IMR-90 (cell line): Measurements from ENCODE around the gene MLX.
"Not testable (repeated sequence)": the region's sequence is repeated elsewhere in the genome, so short reads cannot be mapped to it uniquely, and the experiment has no call there.

ENCODE experiments used
- CHD1 ChIP-seq: IDR thresholded peaks from 2 replicates; pipeline ENCODE4 v1.6.1; 2012; ENCODE audit warnings: low read depth, low read length, improper control_type of control experiment
- MAZ ChIP-seq: IDR thresholded peaks from 2 replicates; pipeline ENCODE4 v1.6.1; 2012; ENCODE audit warnings: low read depth, mild to moderate bottlenecking, low read length, improper control_type of control experiment, moderate library complexity, borderline replicate concordance
- MXI1 ChIP-seq: IDR thresholded peaks from 2 replicates; pipeline ENCODE4 v1.6.1; 2012; ENCODE audit warnings: low read depth, mild to moderate bottlenecking, low read length, moderate library complexity, borderline replicate concordance
- POLR2A ChIP-seq: IDR thresholded peaks from 2 replicates; pipeline ENCODE4 v1.6.1; 2012; ENCODE audit warnings: mild to moderate bottlenecking, low read depth, low read length
- SMC3 ChIP-seq: fragments of 150-350 bp; IDR thresholded peaks from 2 replicates; pipeline ENCODE4 v1.6.1; 2016; ENCODE audit warnings: low read depth, mild to moderate bottlenecking, antibody characterized with exemption, low read length, moderate library complexity
- TF ChIP-seq, protein P1 (sequence below): conservative IDR thresholded peaks from 2 replicates; pipeline ENCODE4 v1.5.1; 2012; ENCODE audit warnings: mild to moderate bottlenecking, low read depth, low read length, improper control_type of control experiment

- not testable (repeated sequence) for TF ChIP-seq SMC3, MXI1, MAZ, CHD1, POLR2A
- TF ChIP-seq, protein P1, sequence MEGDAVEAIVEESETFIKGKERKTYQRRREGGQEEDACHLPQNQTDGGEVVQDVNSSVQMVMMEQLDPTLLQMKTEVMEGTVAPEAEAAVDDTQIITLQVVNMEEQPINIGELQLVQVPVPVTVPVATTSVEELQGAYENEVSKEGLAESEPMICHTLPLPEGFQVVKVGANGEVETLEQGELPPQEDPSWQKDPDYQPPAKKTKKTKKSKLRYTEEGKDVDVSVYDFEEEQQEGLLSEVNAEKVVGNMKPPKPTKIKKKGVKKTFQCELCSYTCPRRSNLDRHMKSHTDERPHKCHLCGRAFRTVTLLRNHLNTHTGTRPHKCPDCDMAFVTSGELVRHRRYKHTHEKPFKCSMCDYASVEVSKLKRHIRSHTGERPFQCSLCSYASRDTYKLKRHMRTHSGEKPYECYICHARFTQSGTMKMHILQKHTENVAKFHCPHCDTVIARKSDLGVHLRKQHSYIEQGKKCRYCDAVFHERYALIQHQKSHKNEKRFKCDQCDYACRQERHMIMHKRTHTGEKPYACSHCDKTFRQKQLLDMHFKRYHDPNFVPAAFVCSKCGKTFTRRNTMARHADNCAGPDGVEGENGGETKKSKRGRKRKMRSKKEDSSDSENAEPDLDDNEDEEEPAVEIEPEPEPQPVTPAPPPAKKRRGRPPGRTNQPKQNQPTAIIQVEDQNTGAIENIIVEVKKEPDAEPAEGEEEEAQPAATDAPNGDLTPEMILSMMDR = not testable (repeated sequence)
Measured at GRCh38 chr17:42621987-42622386, 55.1 kb downstream of the MLX start.
